Cardiac ventricle fibroblast (primary cell): ENCODE data around the gene DCPS. TPM values are rescaled to one million over a fixed set of nuclear protein-coding genes. Genes with fewer than 3 reads are reported as not detected.

Experiments used
- total RNA-seq: library from RNA; depleted of rRNA; stranded (reverse); fragments of >200 nt; gene quantifications from 2 replicates; pipeline ENCODE4 v1.2.3, GENCODE V29; 2015

Gene DCPS, protein sequence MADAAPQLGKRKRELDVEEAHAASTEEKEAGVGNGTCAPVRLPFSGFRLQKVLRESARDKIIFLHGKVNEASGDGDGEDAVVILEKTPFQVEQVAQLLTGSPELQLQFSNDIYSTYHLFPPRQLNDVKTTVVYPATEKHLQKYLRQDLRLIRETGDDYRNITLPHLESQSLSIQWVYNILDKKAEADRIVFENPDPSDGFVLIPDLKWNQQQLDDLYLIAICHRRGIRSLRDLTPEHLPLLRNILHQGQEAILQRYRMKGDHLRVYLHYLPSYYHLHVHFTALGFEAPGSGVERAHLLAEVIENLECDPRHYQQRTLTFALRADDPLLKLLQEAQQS
- total RNA-seq: 14.5 and 17.9 TPM in 2 replicates

DNA sequence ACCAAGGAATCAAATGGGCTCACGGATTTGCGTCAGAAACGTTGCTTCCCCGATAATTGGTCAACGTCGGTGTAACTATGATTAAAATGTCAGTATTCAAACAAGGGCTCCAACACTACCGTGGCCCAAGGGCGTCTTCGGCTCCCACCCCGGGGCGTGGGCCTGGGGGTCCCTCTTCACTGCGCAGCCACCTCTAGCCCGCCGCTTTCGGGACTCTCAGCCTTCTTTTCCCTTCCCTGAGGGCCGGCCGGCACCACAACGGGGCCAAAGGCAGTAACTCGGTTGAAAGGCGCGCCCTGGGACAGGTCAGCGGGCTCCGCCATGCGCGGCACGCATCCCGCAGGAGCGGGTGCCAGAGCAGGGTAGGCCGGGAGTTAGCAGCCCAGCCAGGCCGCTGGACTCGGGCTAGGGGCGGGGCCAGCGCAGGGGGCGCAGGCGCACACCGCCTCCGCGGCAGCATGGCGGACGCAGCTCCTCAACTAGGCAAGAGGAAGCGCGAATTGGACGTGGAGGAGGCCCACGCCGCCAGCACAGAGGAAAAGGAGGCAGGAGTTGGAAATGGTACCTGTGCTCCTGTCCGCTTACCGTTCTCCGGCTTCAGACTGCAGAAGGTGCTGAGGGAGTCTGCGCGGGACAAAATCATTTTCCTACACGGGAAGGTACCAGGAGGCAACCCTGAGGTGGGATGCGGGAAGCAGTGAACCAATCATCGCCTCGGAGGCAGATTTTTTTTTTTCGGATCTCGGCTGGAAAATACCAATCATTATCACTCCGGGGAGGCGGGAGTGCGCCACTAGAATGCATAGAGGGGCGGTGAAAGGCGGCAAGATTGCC lies at the start of gene DCPS:
DCPS (plus strand) TSS at position 438 of the 834 bp plus-strand sequence; CDS start at position 459, 21 bp downstream.

DNA sequence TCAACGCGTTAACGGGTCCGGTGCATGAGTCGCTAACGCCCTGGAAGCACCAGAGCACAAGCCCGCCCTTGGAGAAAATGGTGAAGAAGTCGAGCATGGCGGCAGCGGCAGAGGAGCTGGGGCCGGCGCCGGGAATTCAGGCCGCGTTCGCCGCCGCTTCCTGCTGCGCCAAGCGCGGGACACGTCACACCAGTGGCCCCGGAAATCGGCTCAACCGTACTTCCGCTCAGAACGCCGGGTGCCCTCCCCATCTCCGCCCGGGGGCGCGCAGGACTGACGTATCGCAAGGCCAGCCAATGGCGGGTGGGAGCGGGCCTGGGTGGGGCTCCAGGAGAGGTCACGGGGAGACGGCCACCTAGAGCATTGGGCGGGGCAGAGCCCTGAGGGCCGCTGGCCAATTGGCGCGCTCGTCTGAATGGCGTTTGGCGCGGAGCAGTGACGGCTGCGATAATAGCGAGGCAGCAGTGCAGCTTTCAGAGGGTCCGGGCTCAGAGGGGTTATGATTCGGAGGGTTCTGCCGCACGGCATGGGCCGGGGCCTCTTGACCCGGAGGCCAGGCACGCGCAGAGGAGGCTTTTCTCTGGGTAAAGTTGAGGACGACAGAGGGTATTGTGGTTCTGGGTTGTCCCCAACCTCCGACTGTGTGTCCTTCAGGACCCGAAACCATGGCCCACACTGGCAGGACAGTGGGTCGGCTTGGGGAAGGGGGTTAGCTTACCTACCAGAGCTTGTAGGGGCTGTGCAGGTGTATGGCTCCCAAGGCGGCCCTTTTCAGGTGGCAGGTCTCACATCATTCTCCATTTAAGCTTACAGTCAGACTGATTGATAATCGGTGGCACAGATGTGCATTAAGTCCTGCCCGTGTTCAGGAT lies 34.9 kb upstream of the DCPS start, which contains the start of the genes FOXRED1 and SRPRA:
FOXRED1 (plus strand) TSS at position 447 of the 872 bp plus-strand sequence; CDS start at position 500, 53 bp downstream.
SRPRA (minus strand) TSS at position 188 of the 872 bp plus-strand sequence; CDS start at position 97, 91 bp downstream.

DNA sequence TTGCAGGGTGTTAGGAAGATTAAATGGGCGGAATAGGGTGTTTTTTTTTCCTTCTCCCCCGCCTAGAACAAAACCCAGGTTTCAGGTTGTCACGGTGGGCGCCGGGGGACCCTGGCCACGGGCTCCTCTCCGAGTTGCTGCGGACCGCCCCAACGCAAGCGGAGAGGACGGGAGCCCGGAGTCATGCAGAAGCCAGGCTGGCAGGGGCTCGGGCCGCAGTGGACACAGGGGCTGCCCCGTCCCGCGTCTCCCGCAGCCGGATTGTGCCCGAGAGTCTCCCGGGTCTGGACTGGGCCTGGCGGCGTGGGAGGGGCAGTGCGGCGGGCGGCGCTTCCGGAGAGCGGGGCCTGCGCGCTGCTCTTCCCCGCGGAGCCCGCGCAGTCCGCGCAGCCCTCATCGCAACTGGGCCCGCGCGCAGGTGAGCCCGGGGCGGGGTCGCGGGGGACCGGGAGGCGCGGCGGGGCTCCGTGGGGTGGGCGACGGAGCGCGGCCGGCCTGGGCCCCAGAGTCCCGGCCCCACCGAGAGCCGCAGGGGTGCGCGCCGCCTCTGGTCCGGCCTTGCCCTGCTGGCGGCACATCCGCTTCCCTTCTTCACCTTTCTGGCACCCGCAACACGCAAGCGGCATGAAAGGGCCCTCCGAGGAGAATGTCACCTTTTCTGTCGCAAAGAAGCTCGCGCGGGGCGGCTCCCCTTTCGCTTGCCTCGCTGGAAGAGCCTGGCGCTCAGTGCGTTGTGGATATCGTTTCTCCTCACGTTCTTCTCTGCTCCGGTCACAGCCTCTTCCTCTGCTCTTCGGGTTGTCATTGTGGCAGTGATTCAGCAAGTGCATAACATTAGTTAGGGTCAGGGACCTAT lies 20.9 kb upstream of the DCPS start, which contains the start of gene TIRAP:
TIRAP (plus strand) TSS at position 358 of the 856 bp plus-strand sequence. CDS start 7,802 bp downstream, outside the sequence.

DNA sequence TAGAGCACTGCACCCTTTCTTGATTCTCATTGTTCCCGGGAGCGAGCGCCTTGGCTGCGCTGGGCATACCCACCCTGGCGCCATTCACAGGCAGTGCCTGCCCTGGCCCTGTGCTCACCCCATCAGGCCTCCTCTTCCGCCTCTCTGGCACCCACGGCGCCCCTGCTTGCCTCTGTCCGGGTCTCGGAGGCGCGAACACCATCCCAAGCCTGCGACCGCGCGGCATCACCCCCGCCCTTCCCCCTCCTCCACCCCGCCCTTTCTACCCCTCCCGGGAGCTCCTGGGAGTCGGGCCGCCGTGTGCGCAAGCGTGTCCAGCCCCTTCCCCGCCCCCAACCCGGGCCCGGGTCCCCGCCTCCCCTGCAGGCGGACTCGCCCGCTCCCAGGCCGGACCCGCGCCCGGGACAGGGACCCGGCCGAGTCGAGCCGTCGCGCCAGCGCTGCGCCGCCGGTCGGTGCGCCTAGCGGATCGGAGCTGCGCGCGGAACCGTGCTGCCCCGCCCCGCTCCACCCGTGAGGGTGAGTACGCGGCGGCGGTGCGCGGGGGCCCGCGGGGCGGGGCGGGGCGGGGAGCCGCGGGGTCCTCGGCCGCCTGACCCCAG lies 51.6 kb downstream of the DCPS start, which contains the start of gene ST3GAL4:
ST3GAL4 (plus strand) TSS at position 363 of the 602 bp plus-strand sequence. CDS start 50,470 bp downstream, outside the sequence.

Other genes with a start within 250 kb of the DCPS start
- gene CDON, start 241.2 kb upstream of the DCPS start, total RNA-seq: 17.8 and 22.9 TPM in 2 replicates
- gene RPUSD4, start 92.4 kb upstream of the DCPS start, total RNA-seq: 17.9 and 19.1 TPM in 2 replicates
- gene FAM118B, start 92.3 kb upstream of the DCPS start, total RNA-seq: 12.3 and 14.7 TPM in 2 replicates
- 70.4 and 76.1 TPM in 2 replicates for gene SRPRA, start 35.2 kb upstream of the DCPS start, total RNA-seq
- 7.4 and 7.6 TPM in 2 replicates for gene FOXRED1, start 34.9 kb upstream of the DCPS start, total RNA-seq
- gene TIRAP, start 21.0 kb upstream of the DCPS start, total RNA-seq: 7.4 and 10.5 TPM in 2 replicates
- gene ST3GAL4, start 51.6 kb downstream of the DCPS start, total RNA-seq: 57.2 and 60.3 TPM in 2 replicates